GM19035 (cell line): Measurements from ENCODE around the gene ACSL4.
"Not testable (repeated sequence)": the region's sequence is repeated elsewhere in the genome, so short reads cannot be mapped to it uniquely, and the experiment has no call there.

Source experiments
- ATAC-seq: cut with Tn5 transposase; IDR thresholded peaks from one replicate; pipeline ENCODE4 v1.9.1; 2021; ENCODE audit not compliant: unreplicated experiment

Gene ACSL4

GRCh38 chrX:109732807-109733612, at the start of gene ACSL4:
TSS of gene ACSL4 (minus strand) at chrX:109733257. CDS start at chrX:109683363, 49,894 bp downstream.
- peak; percentile 70 for ATAC-seq

GRCh38 chrX:109777749-109778148, 44.7 kb upstream of the ACSL4 start:
- ATAC-seq, result no peak

GRCh38 chrX:109776986-109777385, 43.9 kb upstream of the ACSL4 start:
- no peak for ATAC-seq

- no peak for ATAC-seq
Observed at GRCh38 chrX:109776432-109776831, 43.4 kb upstream of the ACSL4 start.

- no peak for ATAC-seq
Observed at GRCh38 chrX:109775386-109775785, 42.3 kb upstream of the ACSL4 start.

GRCh38 chrX:109774706-109775105, 41.6 kb upstream of the ACSL4 start:
- ATAC-seq, result peak; percentile 98

- ATAC-seq, result no peak
Observed at GRCh38 chrX:109774136-109774535, 41.1 kb upstream of the ACSL4 start.

- ATAC-seq, result peak; percentile 47
Observed at GRCh38 chrX:109773374-109773773, 40.3 kb upstream of the ACSL4 start.

GRCh38 chrX:109770780-109771179, 37.7 kb upstream of the ACSL4 start:
- no peak for ATAC-seq

GRCh38 chrX:109760922-109761250, 27.8 kb upstream of the ACSL4 start:
- no peak for ATAC-seq

- no peak for ATAC-seq
Observed at GRCh38 chrX:109760209-109760921, 27.3 kb upstream of the ACSL4 start.

GRCh38 chrX:109753256-109753655, 20.2 kb upstream of the ACSL4 start:
- ATAC-seq, result no peak

- ATAC-seq, result no peak
Observed at GRCh38 chrX:109751698-109752097, 18.6 kb upstream of the ACSL4 start.

- no peak for ATAC-seq
Observed at GRCh38 chrX:109749207-109749606, 16.1 kb upstream of the ACSL4 start.

GRCh38 chrX:109747681-109748080, 14.6 kb upstream of the ACSL4 start:
- ATAC-seq, result no peak

GRCh38 chrX:109742722-109743121, 9.7 kb upstream of the ACSL4 start:
- ATAC-seq, result no peak

- not testable (repeated sequence) for ATAC-seq
Observed at GRCh38 chrX:109740896-109741295, 7.8 kb upstream of the ACSL4 start.

GRCh38 chrX:109740433-109740809, 7.4 kb upstream of the ACSL4 start:
- ATAC-seq, result no peak

GRCh38 chrX:109739625-109740432, 6.8 kb upstream of the ACSL4 start:
- no peak for ATAC-seq

- ATAC-seq, result no peak
Observed at GRCh38 chrX:109735202-109735744, 2.2 kb upstream of the ACSL4 start.

GRCh38 chrX:109733613-109734083, 591 bp upstream of the ACSL4 start:
- ATAC-seq, result no peak
